ENCODE data around the gene EEFSEC.

EEFSEC gene

GRCh38 chr3:128456776-128457715 lies 303.8 kb downstream of the EEFSEC start:
- DNase-seq = peak; percentile 15

GRCh38 chr3:128457937-128458336 lies 304.7 kb downstream of the EEFSEC start:
- DNase-seq = no peak
